Embryonic facial prominence (tissue), 1 donor: ENCODE measurements around the gene HSD11B2.

Source experiments
- DNase-seq: peaks from one replicate; pipeline ENCODE4 v3.0.0-alpha.2; 2016; ENCODE audit errors: extremely low spot score

Gene HSD11B2

GRCh38 chr16:67474551-67475455 is 43.9 kb downstream of the HSD11B2 start:
- no peak for DNase-seq

- no peak for DNase-seq
These were observed 47.1 kb downstream of the HSD11B2 start for GRCh38 chr16:67477960-67478554.

DNA sequence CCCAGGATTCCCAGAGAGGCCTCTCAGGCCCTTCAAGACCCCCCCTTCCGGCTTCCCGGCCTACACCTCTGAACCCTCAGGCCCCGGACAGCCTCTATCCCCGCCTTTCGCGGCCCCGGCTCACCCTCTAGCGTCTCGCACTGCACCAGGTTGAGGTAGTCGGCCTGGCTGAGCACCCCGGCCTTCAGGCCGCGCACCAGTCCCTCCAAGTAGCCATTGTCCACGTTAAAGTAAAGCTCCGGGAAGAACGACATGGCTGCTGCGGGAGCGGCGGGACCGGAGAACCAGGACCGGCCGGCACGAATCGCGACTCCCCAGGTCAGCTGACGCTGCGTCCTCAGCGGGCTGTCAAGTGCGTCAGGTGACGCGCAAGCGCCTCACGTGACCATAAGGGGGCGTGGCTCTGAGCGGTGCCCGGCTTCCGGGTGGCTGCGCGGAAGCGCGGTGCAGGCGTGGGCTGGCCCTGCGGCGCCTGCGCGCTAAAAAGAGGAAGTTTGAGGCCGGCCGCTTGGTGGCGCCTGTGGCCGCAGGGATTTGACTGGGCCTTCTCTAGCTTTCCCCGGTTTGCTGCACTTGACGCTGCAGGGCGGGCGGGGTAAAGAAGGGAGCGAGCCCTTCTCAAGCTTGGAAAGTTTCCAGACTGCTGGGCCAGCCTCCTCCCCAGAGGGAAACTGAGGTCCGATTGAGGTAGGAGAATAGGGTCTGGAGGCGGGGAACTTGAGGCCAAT is 50.1 kb downstream of the HSD11B2 start, which contains the start of gene ATP6V0D1:
Gene ATP6V0D1, minus strand, starts transcription at position 325 of the 728 bp plus-strand sequence. Its CDS starts 71 bp downstream, at position 254.
- DNase-seq, result peak; percentile 90

GRCh38 chr16:67481561-67482232 is 50.8 kb downstream of the HSD11B2 start:
- DNase-seq, result no peak

DNA sequence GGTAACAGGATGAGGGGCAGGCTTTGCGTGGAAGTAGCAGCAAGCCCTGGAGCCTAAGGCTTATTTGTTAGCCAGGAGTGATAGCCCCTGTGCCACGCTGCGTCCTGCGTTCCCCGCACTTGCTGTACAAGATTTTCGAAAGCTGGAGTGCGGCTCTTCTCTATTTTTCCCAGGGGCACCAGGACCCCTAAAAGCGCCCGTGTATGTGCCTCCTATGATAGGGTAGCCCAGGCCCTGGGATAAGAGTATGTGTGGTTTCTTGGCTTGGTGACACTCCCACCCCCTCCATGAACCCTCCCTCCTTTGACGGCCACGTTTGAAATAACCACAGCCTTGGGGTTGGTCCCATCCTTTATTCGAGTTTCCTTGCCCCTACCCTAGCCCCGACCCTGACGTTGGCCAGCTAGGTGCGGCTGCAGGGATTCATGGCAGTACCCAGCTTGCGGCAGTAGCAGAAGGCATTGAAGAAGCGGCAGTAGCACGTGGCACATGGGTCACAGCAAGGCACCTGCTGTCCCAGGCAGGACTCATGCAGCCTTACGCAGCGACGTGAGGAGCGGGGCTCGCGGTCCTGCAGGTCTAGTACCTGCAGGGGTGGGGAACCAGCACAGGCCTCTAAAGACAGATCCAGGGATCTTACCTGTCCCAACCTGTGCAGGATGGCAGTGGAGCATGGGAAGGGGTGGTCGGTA is 51.5 kb downstream of the HSD11B2 start:
- DNase-seq, result no peak

GRCh38 chr16:67483150-67483549 is 52.2 kb downstream of the HSD11B2 start, which contains the start of gene AGRP:
Gene AGRP, minus strand, starts transcription at chr16:67483547. Its CDS starts 149 bp downstream, at chr16:67483398.
- DNase-seq, result no peak

DNA sequence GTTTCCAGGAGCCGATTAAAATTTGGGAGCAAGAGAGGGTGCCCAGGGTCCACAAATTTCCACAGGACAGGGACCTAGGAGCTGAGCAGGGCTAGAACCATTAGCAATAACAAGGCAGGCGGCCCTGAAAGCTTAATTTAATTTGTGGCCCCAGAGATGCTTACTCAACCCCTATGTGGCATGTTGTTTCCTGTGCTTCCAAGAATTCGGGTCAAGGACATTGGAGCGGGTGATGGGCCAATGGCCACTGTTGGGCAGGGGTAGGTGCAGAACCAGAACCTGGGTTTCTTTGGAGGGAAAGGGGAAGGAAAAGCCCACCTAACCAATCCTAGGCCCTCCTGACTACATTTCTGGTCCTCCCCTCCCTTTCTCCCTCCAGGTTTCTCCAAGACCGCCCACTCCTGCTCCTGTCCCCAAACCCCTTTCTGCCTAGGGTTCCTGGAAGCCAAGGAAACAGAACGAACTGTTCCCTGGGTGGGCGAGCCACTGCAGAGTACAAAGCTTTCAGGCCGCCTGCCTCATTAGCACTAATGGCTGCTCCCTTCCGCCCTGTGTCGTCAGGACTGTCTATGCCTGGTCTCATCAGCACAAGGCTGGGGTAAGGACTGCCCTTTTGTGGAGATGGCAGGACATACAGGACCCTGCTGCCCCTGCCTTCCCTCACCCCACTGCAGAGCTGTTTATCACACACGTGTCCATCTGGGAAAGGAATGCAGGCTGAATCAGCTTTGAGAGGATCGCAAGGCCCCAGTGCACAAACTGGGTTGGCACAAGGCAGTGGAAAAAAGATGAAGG is 53.0 kb downstream of the HSD11B2 start:
- no peak for DNase-seq

DNA sequence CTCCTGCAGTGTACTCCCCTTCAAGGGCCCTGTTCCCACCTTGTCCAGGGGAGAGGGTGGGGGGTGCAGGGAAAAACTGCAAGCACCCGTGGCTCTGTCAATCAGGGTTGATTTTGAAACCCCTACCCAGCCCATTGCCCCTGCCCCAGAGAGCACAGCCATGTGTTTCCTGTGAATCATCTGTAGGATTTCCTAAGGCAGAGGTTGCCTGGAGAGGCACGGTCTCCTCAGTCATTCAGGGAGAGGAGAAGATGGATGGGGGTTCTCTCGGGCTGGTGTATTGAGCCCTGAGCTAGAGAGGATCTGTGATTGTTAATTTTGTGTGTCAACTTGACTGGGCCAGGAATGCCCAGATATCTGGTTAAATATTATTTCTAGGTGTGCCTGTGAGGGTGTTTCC is 55.9 kb downstream of the HSD11B2 start:
- no peak for DNase-seq
